H1 (cell line): ENCODE data around the gene SNRK. TPM values are rescaled to one million over a fixed set of nuclear protein-coding genes. Genes with fewer than 3 reads are reported as not detected.

Source experiments
- CTCF ChIA-PET: fragments of 300-600 bp; sonication (Branson Sonifier 250); formaldehyde crosslinking; loops from one replicate; lab custom pipeline; 2021; ENCODE audit not compliant: partially characterized antibody; lab: Charles Lee
- POLR2A ChIA-PET: fragments of 300-600 bp; sonication (Branson Sonifier 250); formaldehyde crosslinking; loops from one replicate; lab custom pipeline; 2021; ENCODE audit warnings: inconsistent platforms; ENCODE audit not compliant: partially characterized antibody; lab: Charles Lee
- DNase-seq, 2 experiments: peaks; one replicate each; pipeline versions ENCODE4 v3.0.0 to v3.0.0-alpha.2; 2010 to 2022; ENCODE audit warnings: low spot score in 2 of 2, low read depth in 1 of 2, mixed read lengths in 1 of 2
- FAIRE-seq: peaks from 2 replicates; lab custom pipeline; 2011; peaks lifted over from hg19 to GRCh38; lab: Jason Lieb, UNC
- H2AFZ ChIP-seq: 2 replicates; pipeline ENCODE4 v1.8.1; 2012; ENCODE audit warnings: low read length, inconsistent platforms
- H2AK5ac ChIP-seq: 2 replicates; pipeline ENCODE4 v1.6.1; 2013; ENCODE audit warnings: low read depth, low read length
- H2BK120ac ChIP-seq: replicated peaks from 2 replicates; pipeline ENCODE3; 2013; ENCODE audit warnings: low read depth, low read length, inconsistent platforms
- H2BK12ac ChIP-seq: 2 replicates; pipeline ENCODE4 v1.6.1; 2013; ENCODE audit warnings: low read depth, low read length
- H2BK15ac ChIP-seq: 2 replicates; pipeline ENCODE4 v1.6.1; 2013; ENCODE audit warnings: low read length
- H2BK20ac ChIP-seq: 2 replicates; pipeline ENCODE4 v1.6.1; 2013; ENCODE audit warnings: low read length
- H2BK5ac ChIP-seq: 2 replicates; pipeline ENCODE4 v1.6.1; 2013; ENCODE audit warnings: low read depth, low read length
- H3K14ac ChIP-seq: 2 replicates; pipeline ENCODE4 v1.6.1; 2013; ENCODE audit warnings: inconsistent platforms; ENCODE audit not compliant: insufficient read length
- H3K18ac ChIP-seq: 2 replicates; pipeline ENCODE4 v1.6.1; 2013; ENCODE audit warnings: low read length; ENCODE audit errors: extremely low read depth
- H3K23ac ChIP-seq: 2 replicates; pipeline ENCODE4 v1.6.1; 2013; ENCODE audit warnings: inconsistent platforms; ENCODE audit not compliant: insufficient read length
- H3K23me2 ChIP-seq: 2 replicates; pipeline ENCODE4 v1.6.1; 2013; ENCODE audit warnings: low read depth, low read length
- H3K27ac ChIP-seq: 2 replicates; pipeline ENCODE4 v1.6.1; 2011; ENCODE audit warnings: low read depth, low read length, inconsistent platforms
- H3K27me3 ChIP-seq, 4 experiments: replicated peaks in 1 of 4; 1 replicate in 1 of 4; 2 replicates in 3 of 4; pipeline versions ENCODE4 v1.6.1 to v1.8.1; 2011 to 2013; ENCODE audit warnings: low read length in 3 of 4, mild to moderate bottlenecking in 3 of 4, inconsistent platforms in 2 of 4, mixed read lengths in 2 of 4, moderate library complexity in 1 of 4; ENCODE audit not compliant: control insufficient read depth in 3 of 4, insufficient read depth in 3 of 4; ENCODE audit errors: extremely low read depth in 1 of 4
- H3K36me3 ChIP-seq, 4 experiments: 2 replicates each; pipeline versions ENCODE4 v1.6.1 to v1.8.1; 2011 to 2013; ENCODE audit warnings: mild to moderate bottlenecking in 4 of 4, low read length in 3 of 4, moderate library complexity in 2 of 4, control low read depth in 1 of 4, inconsistent platforms in 1 of 4; ENCODE audit not compliant: insufficient read depth in 4 of 4, control insufficient read depth in 2 of 4
- H3K4ac ChIP-seq: replicated peaks from 2 replicates; pipeline ENCODE3; 2013; ENCODE audit warnings: low read length, low read depth, mixed read lengths, inconsistent platforms; ENCODE audit not compliant: insufficient read length
- H3K4me1 ChIP-seq, 4 experiments: replicated peaks in 1 of 4; 1 replicate in 1 of 4; 2 replicates in 3 of 4; pipeline versions ENCODE4 v1.6.1 to v1.8.1; 2011 to 2013; ENCODE audit warnings: low read length in 3 of 4, inconsistent platforms in 2 of 4, mixed read lengths in 1 of 4; ENCODE audit not compliant: insufficient read depth in 4 of 4, control insufficient read depth in 3 of 4
- H3K4me2 ChIP-seq, 2 experiments: 2 replicates each; pipeline versions ENCODE4 v1.6.1 to v1.8.1; 2011 to 2013; ENCODE audit warnings: low read depth in 2 of 2, low read length in 2 of 2, control low read depth in 1 of 2, inconsistent platforms in 1 of 2, mild to moderate bottlenecking in 1 of 2; ENCODE audit not compliant: insufficient read depth in 1 of 2
- H3K4me3 ChIP-seq, 4 experiments: fragments of 200-600, 300-600 bp in 1 of 4; sonication (generic), shearing (Covaris generic), sonication (Bioruptor Twin) in 1 of 4; 2 replicates each; pipeline versions ENCODE4 v1.5.1 to v1.8.1; 2011 to 2016; ENCODE audit warnings: low read length in 4 of 4, low read depth in 3 of 4, control low read depth in 2 of 4, inconsistent platforms in 2 of 4, mild to moderate bottlenecking in 2 of 4, mixed read lengths in 1 of 4, moderate library complexity in 1 of 4; ENCODE audit not compliant: insufficient read depth in 2 of 4; ENCODE audit errors: extremely low read depth in 1 of 4
- H3K56ac ChIP-seq: replicated peaks from 2 replicates; pipeline ENCODE3; 2013; ENCODE audit warnings: low read depth, mild to moderate bottlenecking, mixed read lengths, low read length, inconsistent platforms; ENCODE audit not compliant: insufficient read length
- H3K79me1 ChIP-seq: 2 replicates; pipeline ENCODE4 v1.6.1; 2013; ENCODE audit warnings: low read depth, low read length, control low read depth
- H3K79me2 ChIP-seq, 2 experiments: 2 replicates each; pipeline versions ENCODE4 v1.6.1 to v1.8.1; 2012 to 2013; ENCODE audit warnings: low read length in 2 of 2, mild to moderate bottlenecking in 2 of 2, inconsistent platforms in 1 of 2; ENCODE audit not compliant: insufficient read depth in 2 of 2, control insufficient read depth in 1 of 2
- H3K9ac ChIP-seq, 4 experiments: replicated peaks in 1 of 4; 1 replicate in 1 of 4; 2 replicates in 3 of 4; pipeline versions ENCODE4 v1.6.1 to v1.8.1; 2011 to 2013; ENCODE audit warnings: low read depth in 3 of 4, low read length in 3 of 4, control low read depth in 2 of 4, mild to moderate bottlenecking in 2 of 4, moderate library complexity in 2 of 4, inconsistent platforms in 1 of 4; ENCODE audit errors: extremely low read depth in 1 of 4
- H3K9me3 ChIP-seq, 2 experiments: 2 replicates each; pipeline versions ENCODE4 v1.6.1 to v1.8.1; 2012 to 2013; ENCODE audit warnings: mild to moderate bottlenecking in 2 of 2, moderate library complexity in 2 of 2, control low read depth in 1 of 2, inconsistent platforms in 1 of 2, low read depth in 1 of 2, low read length in 1 of 2, mixed read lengths in 1 of 2; ENCODE audit not compliant: insufficient read depth in 2 of 2
- H4K20me1 ChIP-seq, 2 experiments: replicated peaks in 1 of 2; 2 replicates each; pipeline versions ENCODE3 to v1.8.1; 2011 to 2013; ENCODE audit warnings: inconsistent platforms in 2 of 2, low read length in 2 of 2, mild to moderate bottlenecking in 1 of 2; ENCODE audit not compliant: insufficient read depth in 2 of 2, control insufficient read depth in 1 of 2
- H4K5ac ChIP-seq: 2 replicates; pipeline ENCODE4 v1.6.1; 2013; ENCODE audit warnings: low read length, low read depth, mixed read lengths, inconsistent platforms; ENCODE audit not compliant: insufficient read length
- H4K8ac ChIP-seq: 2 replicates; pipeline ENCODE4 v1.8.0; 2013; ENCODE audit warnings: mild to moderate bottlenecking, moderate library complexity, low read length, inconsistent platforms; ENCODE audit not compliant: insufficient read depth; ENCODE audit errors: extremely low read depth
- H4K91ac ChIP-seq: replicated peaks from 2 replicates; pipeline ENCODE3; 2013; ENCODE audit warnings: low read length, mixed read lengths, inconsistent platforms; ENCODE audit not compliant: insufficient read length
- ASH2L ChIP-seq: fragments of 200-600, 300-600 bp; sonication (generic); IDR thresholded peaks from one replicate; pipeline ENCODE4 v1.7.1; 2017; ENCODE audit warnings: low read length
- CEBPB ChIP-seq: IDR thresholded peaks from 2 replicates; pipeline ENCODE4 v1.6.1; 2012; ENCODE audit warnings: low read depth, low read length
- EP300 ChIP-seq, 2 experiments: IDR thresholded peaks; 1 replicate in 1 of 2; 2 replicates in 1 of 2; pipeline ENCODE4 v1.6.1; 2011 to 2012; ENCODE audit warnings: low read depth in 2 of 2, low read length in 2 of 2, mild to moderate bottlenecking in 2 of 2, borderline replicate concordance in 1 of 2, inconsistent platforms in 1 of 2, moderate library complexity in 1 of 2
- NANOG ChIP-seq: IDR thresholded peaks from 2 replicates; pipeline ENCODE4 v1.6.1; 2011; ENCODE audit warnings: low read length, low read depth, mild to moderate bottlenecking, inconsistent platforms; ENCODE audit not compliant: insufficient read depth, poor library complexity, severe bottlenecking
- SIRT6 ChIP-seq: IDR thresholded peaks from one replicate; pipeline ENCODE4 v1.7.1; 2012; ENCODE audit warnings: low read length, inconsistent platforms
- SUZ12 ChIP-seq: fragments of 200-600 bp; sonication (generic); IDR thresholded peaks from 2 replicates; pipeline ENCODE4 v1.6.1; 2012; ENCODE audit warnings: mild to moderate bottlenecking, inconsistent platforms, low read length, moderate library complexity, mixed read lengths
- WGBS, 2 experiments: shearing (Covaris generic) in 1 of 2; methylation state at CpG; one replicate each; pipeline versions ENCODE4 v1.1.6 to v1.1.7; 2013 to 2015; ENCODE audit warnings: low lambda C conversion rate in 2 of 2, mixed read lengths in 2 of 2, inconsistent platforms in 1 of 2, low coverage in 1 of 2, missing lambda C conversion rate in 1 of 2; ENCODE audit not compliant: insufficient replicate concordance in 2 of 2, insufficient coverage in 1 of 2, insufficient read length in 1 of 2; ENCODE audit errors: extremely low coverage in 1 of 2, missing lambda C conversion rate in 1 of 2; 5-methylcytosine and 5-hydroxymethylcytosine counted together
- polyA plus RNA-seq, 7 experiments: library from polyadenylated mRNA; depleted of rRNA in 3 of 7; stranded (reverse) in 5 of 7; unstranded in 2 of 7; fragments of >200 nt in 5 of 7; fragments of 200-250 nt in 2 of 7; gene quantifications; 1 replicate in 5 of 7; 2 replicates in 1 of 7; 4 replicates in 1 of 7; pipeline versions ENCODE4 v1.2.1 to v1.2.3, GENCODE V29; 2011 to 2013; ENCODE audit warnings: missing spikeins in 2 of 7, mixed read lengths in 2 of 7
- total RNA-seq: library from RNA; stranded (reverse); fragmentation: NEBNext Ultra II Directional; extraction: Animal tissue kit (Norgen Biotek cat#: 25700); gene quantifications from 2 replicates; pipeline ENCODE4 v1.2.1, GENCODE V29; 2021
- TF ChIP-seq, protein P1 (sequence below): IDR thresholded peaks from 2 replicates; pipeline ENCODE4 v1.6.1; 2012; ENCODE audit warnings: inconsistent platforms

SNRK gene
- total and polyA plus RNA-seq, 2 of the 8 experiments (the other 6 are each of a cell fraction or from before 2014, with no cell fraction given) = 4.4 to 11.7 TPM

DNA sequence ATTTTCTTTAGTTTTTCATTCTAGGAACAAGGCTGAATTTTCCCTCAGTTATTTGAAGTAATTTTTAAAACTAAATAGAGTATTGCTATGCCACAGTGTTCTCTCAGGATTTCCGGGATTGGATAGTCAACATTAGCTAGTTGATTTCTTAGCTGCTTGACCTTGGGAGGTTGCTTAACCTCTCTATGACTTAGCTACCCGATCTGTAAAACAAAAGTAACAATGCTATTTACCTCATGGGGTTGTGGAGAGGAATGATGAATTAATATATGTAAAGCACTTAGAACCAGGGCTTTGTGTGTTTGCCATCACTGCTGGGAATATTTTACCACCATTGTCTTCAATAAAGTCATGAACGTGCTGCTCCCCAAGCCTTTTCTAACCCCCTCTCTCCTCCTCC, 57.5 kb downstream of the SNRK start:
- Histone ChIP-seq H4K20me1 (no peaks in the 10 kb centered on the region), H4K5ac (no peak overlapping the region), H2BK20ac (no peak overlapping the region), H3K9me3 (peaks cover 0 to 4% of the 10 kb centered on the region in 2 experiments; a peak in 2 of 4 replicates), H3K56ac (no peak overlapping the region), H3K23ac (no peak overlapping the region), H3K4me1 (peaks cover 0 to 12% (median 1%) of the 10 kb centered on the region in 4 experiments; a peak in 5 of 7 replicates), H3K79me2 (no peaks in the 10 kb centered on the region), H2BK5ac (no peak overlapping the region), H3K4ac (no peak overlapping the region), H2BK120ac (no peak overlapping the region), H3K4me2 (peak overlapping the region in 1 of 2 experiments; percentile 15; a peak in 1 of 4 replicates), H3K4me3 (peak overlapping the region in 1 of 4 experiments; percentile 13; a peak in 1 of 8 replicates), H3K79me1 (no peaks in the 10 kb centered on the region), H4K8ac (no peak overlapping the region), H3K18ac (no peak overlapping the region), H3K23me2 (no peaks in the 10 kb centered on the region), H3K9ac (no peak overlapping the region), H2AK5ac (no peak overlapping the region), H3K27me3 (no peaks in the 10 kb centered on the region; a peak in 1 of 7 replicates), H3K27ac (no peak overlapping the region), H2BK15ac (no peak overlapping the region), H2BK12ac (no peak overlapping the region), H4K91ac (no peak overlapping the region), H2AFZ (no peak overlapping the region), H3K14ac (no peak overlapping the region), H3K36me3 (peaks cover 2 to 28% (median 17%) of the 10 kb centered on the region in 4 experiments; a peak in 5 of 8 replicates)
- DNase-seq = no peak
- CTCF ChIA-PET = interaction anchor here (0.8 kb wide), 2 partner anchors 19 to 111 kb away, joined by 3 to 5 read pairs; no protein-coding TSS in a partner anchor
- WGBS, 2 experiments = 42% methylated on average over 3 of the region's 3 CpGs; no CpG with 5 or more reads in 1 of the 2 experiments
- POLR2A ChIA-PET = interaction anchor here (1.4 kb wide), 1 partner anchor 16 kb away, joined by 4 read pairs; no protein-coding TSS in a partner anchor
- TF ChIP-seq, protein P1, sequence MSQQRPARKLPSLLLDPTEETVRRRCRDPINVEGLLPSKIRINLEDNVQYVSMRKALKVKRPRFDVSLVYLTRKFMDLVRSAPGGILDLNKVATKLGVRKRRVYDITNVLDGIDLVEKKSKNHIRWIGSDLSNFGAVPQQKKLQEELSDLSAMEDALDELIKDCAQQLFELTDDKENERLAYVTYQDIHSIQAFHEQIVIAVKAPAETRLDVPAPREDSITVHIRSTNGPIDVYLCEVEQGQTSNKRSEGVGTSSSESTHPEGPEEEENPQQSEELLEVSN = no peak
- TF ChIP-seq SUZ12 = no peak
- TF ChIP-seq ASH2L = no peak
- TF ChIP-seq CEBPB = peak; percentile 58; the same call in 1 of the 2 replicates
- no peak for TF ChIP-seq NANOG
- no peak for TF ChIP-seq SIRT6
- no peak for TF ChIP-seq EP300 (IDR thresholded peaks at IDR 0.05; ENCODE audit: borderline replicate concordance in 1 of 2, low read depth in 2 of 2, low read length in 2 of 2)
- no peak for FAIRE-seq
